GM12875 (cell line): ENCODE data around the gene BIN1.

Experiments used
- H3K4me3 ChIP-seq: one replicate; pipeline ENCODE4 v1.5.1; 2011; ENCODE audit warnings: low read depth, low read length, control low read depth
- TF ChIP-seq, protein P1 (sequence below): IDR thresholded peaks from 2 replicates; pipeline ENCODE4 v1.5.1; 2011; ENCODE audit warnings: low read depth, mild to moderate bottlenecking, control low read depth, inconsistent platforms, low read length, moderate library complexity, borderline replicate concordance; ENCODE audit not compliant: insufficient read depth

BIN1 gene

DNA sequence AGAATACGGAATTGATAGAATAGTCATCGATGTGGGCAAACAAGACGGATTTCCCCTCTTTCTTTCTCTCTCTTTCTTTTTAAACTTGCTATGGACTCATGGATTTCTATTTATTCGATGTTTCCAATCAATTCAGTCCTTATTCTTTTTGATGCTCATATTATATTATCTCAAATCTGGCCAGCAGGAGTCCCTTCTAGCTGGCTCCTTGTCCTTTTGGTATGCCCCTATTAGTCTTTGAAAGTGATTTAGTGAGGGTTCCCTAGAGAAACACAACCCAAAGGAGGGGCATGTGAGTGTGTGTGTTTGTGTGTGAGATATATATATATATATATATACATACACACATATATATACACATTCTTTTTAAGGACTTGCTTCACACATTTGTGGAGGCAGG is 23.5 kb upstream of the BIN1 start:
- TF ChIP-seq, protein P1, sequence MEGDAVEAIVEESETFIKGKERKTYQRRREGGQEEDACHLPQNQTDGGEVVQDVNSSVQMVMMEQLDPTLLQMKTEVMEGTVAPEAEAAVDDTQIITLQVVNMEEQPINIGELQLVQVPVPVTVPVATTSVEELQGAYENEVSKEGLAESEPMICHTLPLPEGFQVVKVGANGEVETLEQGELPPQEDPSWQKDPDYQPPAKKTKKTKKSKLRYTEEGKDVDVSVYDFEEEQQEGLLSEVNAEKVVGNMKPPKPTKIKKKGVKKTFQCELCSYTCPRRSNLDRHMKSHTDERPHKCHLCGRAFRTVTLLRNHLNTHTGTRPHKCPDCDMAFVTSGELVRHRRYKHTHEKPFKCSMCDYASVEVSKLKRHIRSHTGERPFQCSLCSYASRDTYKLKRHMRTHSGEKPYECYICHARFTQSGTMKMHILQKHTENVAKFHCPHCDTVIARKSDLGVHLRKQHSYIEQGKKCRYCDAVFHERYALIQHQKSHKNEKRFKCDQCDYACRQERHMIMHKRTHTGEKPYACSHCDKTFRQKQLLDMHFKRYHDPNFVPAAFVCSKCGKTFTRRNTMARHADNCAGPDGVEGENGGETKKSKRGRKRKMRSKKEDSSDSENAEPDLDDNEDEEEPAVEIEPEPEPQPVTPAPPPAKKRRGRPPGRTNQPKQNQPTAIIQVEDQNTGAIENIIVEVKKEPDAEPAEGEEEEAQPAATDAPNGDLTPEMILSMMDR: no peak
- no peak overlapping the region for H3K4me3 ChIP-seq

DNA sequence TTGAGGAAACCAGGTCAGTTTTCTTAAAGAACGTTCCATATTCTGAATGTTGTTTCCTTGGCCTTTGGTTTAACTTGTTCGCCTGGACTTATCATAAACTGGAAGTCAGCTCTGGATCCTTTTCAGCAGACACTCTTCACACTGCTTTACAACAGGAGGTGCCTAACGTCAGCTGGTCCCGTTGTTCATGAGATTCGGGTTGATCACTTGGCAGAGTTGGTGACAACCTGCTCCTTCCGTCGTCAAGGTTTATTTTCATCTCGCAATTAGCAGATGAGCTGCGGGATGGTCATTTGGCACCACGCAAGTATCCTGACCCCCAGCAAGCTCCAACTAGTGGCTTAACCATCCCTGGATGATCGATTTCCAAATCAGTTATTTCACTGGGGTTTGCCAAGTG is 23.0 kb upstream of the BIN1 start:
- H3K4me3 ChIP-seq: no peak overlapping the region
- TF ChIP-seq, protein P1: no peak

DNA sequence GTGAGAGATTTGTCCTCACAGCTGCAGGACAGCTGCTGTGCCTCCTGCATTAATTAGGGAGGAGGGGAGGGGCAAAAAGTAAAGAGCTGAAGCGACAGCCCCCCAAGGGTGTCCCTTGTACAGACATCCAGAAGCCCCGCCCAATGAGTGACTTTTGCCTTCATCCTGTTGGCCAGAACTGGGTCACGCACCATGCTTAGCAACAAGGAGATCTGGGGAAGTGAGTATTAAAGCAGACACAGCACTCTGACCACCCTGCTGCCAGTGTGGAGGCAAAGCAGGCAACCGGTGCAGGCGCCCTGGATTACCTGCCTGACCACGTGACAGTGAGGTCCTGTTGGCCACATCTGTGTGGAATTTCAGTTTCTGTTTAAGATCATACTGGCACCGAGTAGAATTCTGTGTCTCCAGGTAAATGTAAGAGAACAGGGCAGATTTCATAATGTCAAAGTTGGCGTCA is 21.5 kb upstream of the BIN1 start:
- TF ChIP-seq, protein P1: no peak
- H3K4me3 ChIP-seq: no peak overlapping the region

DNA sequence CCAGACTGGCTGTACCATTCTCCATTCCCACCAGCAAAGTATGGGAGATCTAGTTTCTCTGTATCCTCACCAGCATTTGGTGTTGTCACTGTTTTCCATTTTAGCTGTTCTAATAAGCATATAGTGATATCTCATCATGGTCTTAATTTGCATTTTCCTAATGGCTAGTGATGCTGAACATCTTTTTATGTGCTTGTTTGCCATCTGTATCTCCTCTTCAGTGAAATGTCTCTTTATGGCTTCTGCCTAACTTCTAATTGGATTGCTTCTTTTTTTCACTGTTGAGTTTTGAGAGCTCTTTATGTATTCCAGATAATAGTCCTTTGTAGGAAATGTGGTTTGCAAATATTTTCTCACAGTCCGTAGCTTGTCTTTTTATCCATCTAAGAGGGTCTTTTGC is 18.9 kb upstream of the BIN1 start:
- TF ChIP-seq, protein P1: no peak

DNA sequence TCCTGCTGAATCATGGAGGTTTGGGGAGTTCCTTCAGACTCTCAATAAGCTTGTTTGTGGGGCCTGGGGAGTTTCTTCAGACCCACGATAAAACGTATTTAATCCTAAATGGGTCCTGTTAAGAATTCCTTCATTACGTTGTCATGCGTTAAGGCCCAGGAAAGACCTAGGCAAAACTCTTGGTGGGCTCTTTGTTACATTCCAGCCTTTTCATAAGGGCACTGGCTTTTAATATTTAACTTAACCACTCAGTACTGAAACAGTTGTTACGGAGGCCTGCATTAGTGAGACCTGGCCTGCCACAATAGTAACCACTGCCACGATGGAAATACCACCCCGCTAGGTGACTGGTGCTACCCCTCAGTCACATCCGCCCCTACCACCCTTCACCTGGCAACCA is 17.5 kb upstream of the BIN1 start:
- TF ChIP-seq, protein P1: no peak
- H3K4me3 ChIP-seq: no peak overlapping the region

More for the DNA sequence above, 18.9 kb upstream of the BIN1 start:
- no peak overlapping the region for H3K4me3 ChIP-seq

DNA sequence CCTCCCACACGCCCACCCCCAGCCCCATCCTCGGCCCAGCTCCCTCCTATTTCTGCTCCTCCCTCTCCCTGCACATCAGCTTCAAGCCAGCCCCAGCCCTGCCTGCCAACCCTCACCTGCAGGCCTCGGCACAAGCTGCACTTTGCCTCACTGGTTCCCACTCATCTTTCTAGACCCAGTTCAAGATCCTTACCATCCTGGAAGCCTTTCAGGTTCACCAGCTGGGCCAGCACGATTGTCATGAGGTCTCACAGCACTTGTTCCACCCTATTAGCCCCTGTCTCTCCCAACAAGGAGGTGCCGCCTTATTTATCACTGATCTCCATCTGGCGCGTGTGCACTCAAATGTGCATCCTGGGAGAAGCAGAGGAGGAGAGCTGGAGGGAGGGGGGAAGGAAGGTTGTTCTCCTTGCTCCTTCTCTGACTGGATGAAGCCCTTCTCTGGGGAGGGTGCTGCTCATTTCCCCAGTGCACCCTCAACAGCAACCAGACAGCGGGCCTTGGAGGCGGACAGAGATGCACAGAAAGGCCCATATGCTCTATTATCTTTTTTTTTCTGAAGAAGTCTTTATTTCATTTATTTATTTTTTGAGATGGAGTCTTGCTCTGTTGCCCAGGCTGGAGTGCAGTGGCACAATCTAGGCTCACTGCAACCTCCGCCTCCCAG is 15.5 kb upstream of the BIN1 start:
- H3K4me3 ChIP-seq: no peak overlapping the region

DNA sequence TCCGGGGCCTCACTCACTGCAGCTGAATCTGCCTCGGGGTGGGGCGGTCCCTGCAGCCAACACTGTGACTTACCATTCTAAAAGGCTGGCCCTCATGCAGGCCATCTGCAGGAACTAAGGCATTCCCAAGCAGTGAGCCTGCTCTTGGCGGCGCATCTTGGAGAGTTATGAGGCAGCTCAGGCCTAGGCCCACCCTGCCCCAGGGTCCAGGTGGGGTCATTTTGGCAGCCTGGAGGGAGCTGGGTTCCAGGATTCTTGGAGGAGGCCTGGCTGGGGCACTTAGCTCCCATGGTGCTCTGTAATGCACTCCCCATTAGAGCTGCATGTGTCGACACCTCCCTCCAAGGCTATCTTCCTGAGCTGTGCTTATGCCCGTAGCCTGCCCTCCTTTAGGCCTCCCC is 14.8 kb upstream of the BIN1 start:
- TF ChIP-seq, protein P1: no peak
- H3K4me3 ChIP-seq: no peak overlapping the region

More for the DNA sequence above, 15.5 kb upstream of the BIN1 start:
- TF ChIP-seq, protein P1: no peak
